Activated gamma-delta T cell treated with Interleukin-2 at 50 U/mL for 16 hours (primary cell): Measurements from ENCODE around the gene MRGPRE.

ENCODE experiments used
- DNase-seq: peaks from one replicate; pipeline ENCODE4 v3.0.0-alpha.2; 2020

The MRGPRE gene

GRCh38 chr11:3213659-3214419 lies 18.4 kb downstream of the MRGPRE start:
- DNase-seq: no peak

- no peak for DNase-seq
Observed at GRCh38 chr11:3208272-3208671, 23.9 kb downstream of the MRGPRE start.

DNA sequence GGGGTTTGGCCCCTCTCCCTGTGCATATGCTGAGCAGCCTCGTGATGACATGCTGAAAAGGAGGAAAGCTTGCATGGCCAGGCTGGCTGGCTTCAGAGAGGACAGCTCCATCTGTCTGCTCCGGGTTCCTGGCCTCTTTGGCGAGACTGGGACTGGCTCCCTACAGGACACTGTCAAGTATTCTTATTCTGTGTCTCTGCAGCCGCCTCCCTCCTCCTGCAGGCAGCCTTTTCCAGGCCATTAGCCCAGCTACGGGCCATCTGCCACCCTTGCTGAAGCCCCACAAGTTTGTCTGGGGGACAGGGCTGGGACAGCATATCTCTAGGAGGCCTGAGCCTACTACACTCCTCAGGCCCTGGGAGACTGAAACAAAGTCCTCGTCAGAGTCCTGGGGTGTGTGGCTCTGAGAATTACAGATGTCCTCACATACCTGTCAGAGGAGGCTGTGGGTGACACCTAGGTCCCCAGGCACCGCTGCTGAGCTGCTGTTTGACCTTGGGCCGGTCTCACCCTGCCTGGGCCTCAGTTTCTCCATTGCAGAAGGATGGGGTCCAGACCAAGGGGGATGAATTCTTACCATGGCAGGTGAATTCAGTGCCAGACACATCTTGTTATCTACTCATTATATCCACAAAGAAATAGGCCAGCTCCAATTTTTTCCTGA lies 24.6 kb downstream of the MRGPRE start:
- DNase-seq: no peak

DNA sequence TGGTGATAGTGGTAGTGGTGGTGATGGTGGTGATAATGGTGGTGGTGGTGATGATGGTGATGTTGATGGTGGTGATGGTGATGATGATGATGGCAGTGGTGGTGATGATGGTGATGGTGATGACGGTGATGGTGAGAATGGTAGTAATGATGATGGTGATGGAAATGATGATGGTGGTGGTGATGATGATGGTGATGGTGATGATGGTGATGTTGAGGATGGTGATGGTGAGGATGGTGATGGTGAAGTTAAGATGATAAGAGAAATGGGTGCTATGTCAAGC lies 25.4 kb downstream of the MRGPRE start:
- no peak for DNase-seq

DNA sequence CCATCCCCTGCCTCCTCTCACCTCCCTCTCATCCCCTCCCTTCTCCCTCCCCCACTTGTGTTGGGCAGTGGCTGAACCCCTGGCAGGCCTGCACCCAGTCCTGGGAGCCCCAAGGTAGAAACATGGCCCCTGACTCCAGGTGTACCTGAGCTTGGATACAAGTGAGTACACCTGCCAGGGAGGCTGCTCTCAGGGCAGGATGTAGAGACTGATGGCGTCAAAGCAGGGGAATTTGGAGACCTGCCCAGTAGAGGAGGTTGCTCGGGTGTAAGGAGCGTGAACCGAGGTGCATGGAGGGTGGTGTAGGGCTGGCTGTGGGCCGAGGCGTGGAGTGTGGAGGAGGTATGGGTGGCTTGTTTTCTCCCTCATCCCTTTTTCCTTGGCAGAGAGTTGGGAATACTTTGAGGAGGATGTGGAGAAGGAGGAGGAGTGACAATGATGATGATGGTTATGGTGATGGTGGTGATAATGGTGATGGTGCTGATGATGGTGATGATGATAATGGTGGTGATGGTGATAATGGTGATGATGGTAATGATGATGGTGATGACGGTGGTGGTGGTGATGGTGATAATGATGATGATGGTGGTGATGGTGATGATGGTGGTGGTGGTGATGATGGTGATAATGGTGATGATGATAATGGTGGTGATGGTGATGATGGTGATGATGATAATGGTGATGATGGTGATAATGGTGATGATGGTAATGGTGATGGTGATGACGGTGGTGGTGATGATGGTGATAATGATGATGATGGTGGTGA lies 25.9 kb downstream of the MRGPRE start:
- DNase-seq: no peak

- DNase-seq: no peak
Observed at GRCh38 chr11:3205261-3206155, 26.7 kb downstream of the MRGPRE start.

DNA sequence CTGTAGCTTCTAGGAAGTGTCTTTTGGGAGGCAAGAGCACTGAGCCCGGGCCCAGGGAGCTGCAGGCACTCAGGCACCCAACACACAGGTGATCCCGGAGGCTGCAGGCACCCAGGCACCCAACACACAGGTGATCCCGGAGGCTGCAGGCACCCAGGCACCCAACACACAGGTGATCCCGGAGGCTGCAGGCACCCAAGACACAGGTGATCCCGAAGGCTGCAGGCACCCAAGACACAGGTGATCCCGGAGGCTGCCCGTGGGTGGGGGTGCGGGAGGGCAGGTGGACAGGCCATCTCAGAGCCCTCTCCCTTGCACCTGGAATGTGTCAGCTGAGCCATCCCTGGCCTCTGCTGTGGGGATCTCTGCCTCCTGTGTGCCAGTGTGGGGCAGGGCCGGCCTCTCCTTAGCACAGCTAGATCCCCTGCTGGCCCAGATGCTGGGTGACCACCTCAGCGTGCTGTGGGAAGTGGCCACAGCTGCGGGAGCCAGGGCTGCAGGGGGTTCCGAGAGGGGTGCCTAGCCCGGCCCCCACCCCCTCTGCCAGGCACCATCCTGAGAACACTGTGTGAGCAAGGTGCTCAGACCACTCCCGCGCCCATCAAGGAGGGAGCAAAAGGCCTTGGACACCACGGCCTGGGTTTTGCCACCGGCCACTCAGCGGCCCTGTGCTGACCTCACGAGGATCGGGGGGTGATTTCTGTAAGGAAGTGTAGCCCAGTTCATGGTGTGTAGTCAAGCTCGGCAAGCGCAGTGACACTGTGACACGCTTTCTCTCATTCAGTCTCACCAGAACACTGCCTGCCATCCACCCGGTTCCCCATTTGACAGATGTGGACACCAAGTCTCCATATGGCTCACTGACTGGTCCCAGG lies 27.8 kb downstream of the MRGPRE start:
- DNase-seq: no peak

DNA sequence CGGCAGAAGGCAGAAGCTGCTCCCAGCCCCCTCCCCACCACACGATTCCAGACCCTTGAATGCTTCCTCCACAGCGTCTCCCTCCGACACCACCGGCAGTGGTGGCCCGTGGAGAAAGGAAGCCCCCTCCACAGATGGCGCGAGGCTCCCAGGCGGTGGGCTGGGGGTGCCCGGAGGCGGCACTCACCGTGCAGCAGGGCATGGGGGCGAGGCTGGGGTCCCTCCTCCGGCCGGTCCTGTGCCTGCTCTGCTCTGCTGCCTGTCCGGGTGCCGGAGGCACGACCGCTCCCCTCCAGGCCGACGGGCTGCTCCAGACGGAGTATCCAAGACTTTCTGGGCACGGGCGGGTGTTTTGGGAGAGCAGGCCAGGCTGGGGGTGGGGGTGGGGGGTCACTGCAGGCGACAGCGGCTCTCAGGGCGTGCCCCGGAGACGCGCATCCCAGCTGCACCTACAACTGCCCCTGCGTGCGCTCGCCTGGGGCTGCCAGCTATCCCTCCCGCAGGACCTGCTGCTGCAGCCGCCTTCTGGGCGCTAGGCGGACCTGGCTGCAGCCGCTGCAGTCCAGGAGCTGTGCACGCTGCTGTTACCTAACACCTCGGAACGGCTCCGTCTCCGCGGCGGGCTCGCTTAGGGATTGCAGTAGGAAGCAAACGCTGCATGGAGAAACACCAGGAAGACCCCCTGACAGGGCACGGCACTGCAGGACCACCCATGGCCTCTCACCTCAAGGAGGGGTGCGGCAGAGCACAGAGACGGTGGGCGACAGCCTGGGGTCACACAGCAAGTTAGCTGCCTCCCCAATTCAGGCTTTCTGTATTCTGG lies 28.8 kb downstream of the MRGPRE start:
- no peak for DNase-seq

GRCh38 chr11:3202759-3203158 lies 29.5 kb downstream of the MRGPRE start:
- no peak for DNase-seq

DNA sequence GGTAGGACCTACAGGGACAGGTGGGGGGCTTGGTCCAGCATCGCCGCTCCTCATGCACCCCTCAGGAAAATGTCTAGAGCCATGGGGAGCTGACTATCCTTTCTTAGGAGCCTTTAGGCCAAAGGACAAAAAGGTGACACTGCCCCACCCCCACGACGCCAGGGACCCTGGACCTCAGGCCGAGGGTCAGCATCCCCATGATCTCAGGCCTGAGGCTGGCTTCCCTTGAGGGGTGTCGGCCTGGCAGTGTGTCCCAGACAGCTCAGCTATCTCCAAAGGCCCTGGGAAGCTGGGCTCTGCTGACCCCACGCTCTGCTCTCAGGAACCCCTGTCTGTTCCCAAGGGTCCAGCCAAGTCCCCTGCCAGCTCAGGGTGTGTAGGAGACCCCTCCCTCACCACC lies 29.9 kb downstream of the MRGPRE start:
- DNase-seq: no peak

DNA sequence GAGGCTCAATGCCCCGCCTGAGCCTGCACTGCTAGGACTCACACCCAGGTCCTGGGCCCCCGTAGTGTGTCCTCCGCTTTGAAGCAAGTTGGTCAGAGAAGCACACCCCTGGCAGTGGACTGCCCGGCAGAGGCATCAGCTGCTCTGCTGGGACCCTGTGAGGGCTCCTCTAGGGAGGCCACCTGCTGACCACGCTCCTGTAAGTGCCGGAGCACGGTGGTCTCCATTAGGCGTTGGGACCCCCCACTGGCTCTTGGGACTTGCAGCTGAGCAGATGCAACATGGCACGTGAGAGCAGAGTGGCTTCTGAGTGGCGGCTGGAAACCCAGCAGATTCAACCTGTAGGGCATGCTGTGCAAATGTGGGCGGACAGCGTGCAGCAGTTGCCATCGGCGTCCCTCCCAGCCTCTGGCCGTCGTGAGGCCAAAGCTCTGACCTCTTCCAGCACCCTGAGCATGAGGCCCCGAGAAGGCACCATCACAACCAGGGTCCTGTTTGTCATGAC lies 30.5 kb downstream of the MRGPRE start:
- no peak for DNase-seq

DNA sequence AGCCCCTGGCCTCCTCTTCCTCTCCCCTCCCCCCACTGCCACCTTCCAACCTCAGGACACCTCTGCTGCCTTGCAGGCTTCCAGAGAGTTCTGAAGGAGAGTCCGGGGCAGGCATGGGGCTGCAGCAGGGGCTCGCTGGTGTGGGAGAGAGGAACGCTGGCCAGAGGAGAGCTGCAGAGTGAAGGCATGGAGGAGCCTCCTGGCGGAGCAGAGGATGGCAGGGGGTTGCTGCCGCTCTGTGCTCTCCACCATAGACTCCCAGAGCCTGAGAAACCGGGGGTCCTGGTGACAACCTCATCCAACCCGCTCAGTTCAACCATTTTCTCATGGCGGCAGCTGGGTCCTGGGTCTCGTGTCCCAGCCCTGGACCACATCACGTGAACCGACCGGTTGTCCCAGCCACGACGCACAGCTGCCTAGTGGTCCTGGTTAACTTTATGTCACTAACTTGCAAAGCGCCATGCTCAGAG lies 31.1 kb downstream of the MRGPRE start:
- no peak for DNase-seq

- no peak for DNase-seq
Observed at GRCh38 chr11:3200388-3201111, 31.7 kb downstream of the MRGPRE start.

DNA sequence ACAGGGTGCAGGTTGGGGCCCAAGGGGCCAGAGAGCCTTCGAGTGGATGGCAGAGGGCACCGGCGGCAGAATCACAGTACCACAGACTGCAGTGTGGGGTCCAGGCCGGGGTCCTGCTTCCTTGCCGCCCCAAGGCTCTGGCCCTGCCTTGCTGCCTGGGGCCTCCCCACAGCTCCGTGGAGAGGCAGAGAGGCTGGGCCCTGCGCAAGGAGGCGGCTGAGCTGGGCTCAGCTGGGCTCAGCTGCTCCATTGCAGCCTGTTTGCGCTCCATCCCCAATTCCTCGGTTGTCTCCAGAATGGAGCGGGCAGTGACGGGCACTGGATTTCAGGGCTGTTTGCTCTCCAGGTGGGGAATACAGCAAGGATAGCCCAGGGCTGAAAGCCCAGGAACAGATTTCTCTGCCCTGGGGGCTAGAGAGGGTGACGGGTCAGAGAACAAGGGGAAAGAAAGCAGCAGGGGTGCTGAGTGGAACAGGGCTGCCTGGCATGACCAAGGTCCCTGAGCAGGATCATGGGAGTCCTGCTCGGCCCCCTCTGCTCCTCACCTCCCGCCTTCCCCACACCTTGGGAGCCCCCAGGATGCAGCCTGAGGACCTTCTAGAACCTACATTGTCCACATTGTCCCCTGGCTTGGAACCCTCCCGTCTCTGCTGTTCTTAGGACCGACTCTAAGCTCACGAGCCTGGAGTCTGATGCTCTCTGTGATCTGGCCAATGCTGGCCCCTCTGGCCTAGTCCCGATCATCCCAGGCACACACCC lies 32.5 kb downstream of the MRGPRE start:
- no peak for DNase-seq

GRCh38 chr11:3198815-3199214 lies 33.4 kb downstream of the MRGPRE start:
- DNase-seq: no peak

DNA sequence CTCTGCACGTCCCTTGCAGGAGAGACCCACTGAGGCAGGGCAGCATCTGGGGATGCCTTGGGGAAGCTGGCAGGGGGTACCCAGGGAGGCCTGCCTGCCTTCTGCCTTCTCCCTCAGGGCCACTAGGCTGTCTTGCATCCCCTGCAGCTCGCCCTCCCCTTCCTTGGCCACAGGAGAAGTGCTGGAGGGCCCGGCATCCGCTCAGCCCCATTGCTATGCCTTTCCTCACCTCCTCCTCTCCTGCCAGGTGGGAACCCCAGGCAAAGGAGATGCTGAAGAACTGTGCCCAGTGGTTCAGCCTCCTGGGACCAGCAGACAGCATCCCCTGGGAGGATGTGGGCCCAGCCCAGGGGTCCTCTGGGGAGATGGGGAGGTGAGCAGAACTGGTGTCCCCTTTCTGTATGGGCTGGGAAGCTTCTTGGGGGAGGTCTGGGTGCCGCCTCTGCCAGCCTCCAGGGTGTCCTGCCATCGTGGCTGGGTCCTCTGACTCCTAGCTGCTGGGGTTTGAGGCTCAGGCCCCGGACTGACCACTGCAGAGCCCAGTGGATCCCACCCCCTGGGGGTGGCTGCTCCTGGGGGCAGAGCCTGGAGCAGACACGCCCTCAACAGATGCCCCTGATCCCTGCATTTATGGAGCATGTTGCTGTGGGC lies 34.2 kb downstream of the MRGPRE start:
- DNase-seq: no peak

DNA sequence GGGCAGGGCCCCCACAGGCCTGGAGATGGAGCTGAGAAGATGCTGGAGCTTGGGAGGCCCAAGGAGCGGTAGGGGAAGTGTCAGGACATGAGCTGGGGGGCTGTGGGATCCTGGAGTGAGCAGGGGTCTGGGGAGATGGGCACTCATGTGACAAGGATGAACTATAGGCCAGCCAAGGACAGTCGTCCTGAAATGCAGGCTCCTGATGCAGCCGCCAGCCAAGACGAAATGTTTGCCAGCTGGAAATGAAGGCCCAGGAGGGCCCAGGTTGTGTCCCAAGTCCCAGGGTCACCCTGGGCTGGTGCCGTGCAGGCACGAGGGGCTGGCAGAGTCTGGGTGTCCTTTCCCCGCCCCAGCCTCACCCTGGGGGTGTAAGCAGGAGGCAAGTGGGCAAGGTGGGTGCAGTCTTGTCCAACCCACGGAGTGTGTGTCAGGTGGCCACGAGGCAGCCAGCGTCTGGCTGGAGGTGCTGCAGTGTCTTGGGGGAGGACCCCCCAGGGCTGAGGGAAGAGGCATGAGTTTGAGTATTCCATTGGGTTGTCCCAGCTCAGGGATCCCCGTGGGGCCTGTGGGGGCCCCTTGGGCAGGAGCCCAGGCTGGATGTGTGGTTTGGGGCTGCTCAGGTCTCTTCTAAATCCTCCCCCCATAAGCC lies 35.0 kb downstream of the MRGPRE start:
- no peak for DNase-seq
